GM18909 (cell line): Measurements from ENCODE around the gene CMTM8.
"Not testable (repeated sequence)": the region's sequence is repeated elsewhere in the genome, so short reads cannot be mapped to it uniquely, and the experiment has no call there.

Source experiments
- ATAC-seq: cut with Tn5 transposase; IDR thresholded peaks from one replicate; pipeline ENCODE4 v1.9.1; 2021; ENCODE audit warnings: mild to moderate bottlenecking; ENCODE audit not compliant: unreplicated experiment, poor library complexity

The CMTM8 gene

GRCh38 chr3:32226875-32227500, 11.5 kb upstream of the CMTM8 start:
- ATAC-seq, result no peak

GRCh38 chr3:32228743-32229142, 9.7 kb upstream of the CMTM8 start:
- ATAC-seq, result not testable (repeated sequence)

- no peak for ATAC-seq
Measured at GRCh38 chr3:32229565-32229964, 8.9 kb upstream of the CMTM8 start.

- no peak for ATAC-seq
Measured at GRCh38 chr3:32236377-32236776, 2.1 kb upstream of the CMTM8 start.

- ATAC-seq, result no peak
Measured at GRCh38 chr3:32237670-32238452, 619 bp upstream of the CMTM8 start.

GRCh38 chr3:32239307-32240158, 1.1 kb downstream of the CMTM8 start:
- ATAC-seq, result peak; percentile 2

GRCh38 chr3:32240159-32240545, 1.7 kb downstream of the CMTM8 start:
- peak; percentile 62 for ATAC-seq

GRCh38 chr3:32241100-32241499, 2.6 kb downstream of the CMTM8 start:
- ATAC-seq, result no peak

GRCh38 chr3:32243519-32243918, 5.0 kb downstream of the CMTM8 start:
- no peak for ATAC-seq

- no peak for ATAC-seq
Measured at GRCh38 chr3:32245200-32245599, 6.7 kb downstream of the CMTM8 start.

GRCh38 chr3:32246079-32246675, 7.7 kb downstream of the CMTM8 start:
- no peak for ATAC-seq

GRCh38 chr3:32249184-32249782, 10.8 kb downstream of the CMTM8 start:
- ATAC-seq, result no peak

GRCh38 chr3:32254268-32254667, 15.8 kb downstream of the CMTM8 start:
- no peak for ATAC-seq

- no peak for ATAC-seq
Measured at GRCh38 chr3:32255345-32255744, 16.9 kb downstream of the CMTM8 start.

- ATAC-seq, result no peak
Measured at GRCh38 chr3:32256206-32256605, 17.7 kb downstream of the CMTM8 start.

GRCh38 chr3:32257042-32257441, 18.6 kb downstream of the CMTM8 start:
- ATAC-seq, result no peak

GRCh38 chr3:32257641-32258438, 19.4 kb downstream of the CMTM8 start:
- ATAC-seq, result no peak

- no peak for ATAC-seq
Measured at GRCh38 chr3:32258869-32259268, 20.4 kb downstream of the CMTM8 start.

GRCh38 chr3:32261545-32261944, 23.1 kb downstream of the CMTM8 start:
- no peak for ATAC-seq
